HL-60 (cell line): ENCODE results near the gene USP32.

Experiments
- DNase-seq, 2 experiments: peaks; one replicate each; pipeline ENCODE4 v3.0.0-alpha.2; 2010 to 2020; ENCODE audit warnings: low read depth in 1 of 2, low spot score in 1 of 2
- H3K27ac ChIP-seq: fragments of 250-450 bp; sonication (Bioruptor Pico); replicated peaks from 2 replicates; pipeline ENCODE4 v1.5.1; 2020; ENCODE audit warnings: mild to moderate bottlenecking, moderate library complexity
- H3K27me3 ChIP-seq: fragments of 250-450 bp; sonication (Bioruptor Pico); 2 replicates; pipeline ENCODE4 v1.5.1; 2021; ENCODE audit warnings: mild to moderate bottlenecking, moderate library complexity; ENCODE audit not compliant: insufficient read depth, poor library complexity, severe bottlenecking
- H3K4me3 ChIP-seq: replicated peaks from 2 replicates; pipeline ENCODE4 v1.5.1; 2011; ENCODE audit warnings: mild to moderate bottlenecking, control low read depth, low read length; ENCODE audit not compliant: insufficient read depth
- GABPA ChIP-seq: IDR thresholded peaks from 2 replicates; pipeline ENCODE4 v1.6.1; 2012; ENCODE audit warnings: low read depth
- POLR2AphosphoS5 ChIP-seq: IDR thresholded peaks from 2 replicates; pipeline ENCODE4 v1.6.1; 2012; ENCODE audit warnings: low read depth
- REST ChIP-seq: IDR thresholded peaks from 2 replicates; pipeline ENCODE4 v1.6.1; 2012; ENCODE audit warnings: low read depth; ENCODE audit not compliant: insufficient replicate concordance
- SPI1 ChIP-seq: IDR thresholded peaks from 2 replicates; pipeline ENCODE4 v1.6.1; 2012; ENCODE audit warnings: low read depth, mild to moderate bottlenecking, borderline replicate concordance
- TF ChIP-seq, protein P1 (sequence below): IDR thresholded peaks from one replicate; pipeline ENCODE4 v1.5.1; 2011; ENCODE audit warnings: low read length, control low read depth, inconsistent platforms; ENCODE audit not compliant: insufficient read depth

Gene USP32

GRCh38 chr17:60141111-60142018, 250.6 kb downstream of the USP32 start:
- peaks cover 23% of the 10 kb centered on the region for H3K27me3 ChIP-seq
- TF ChIP-seq, protein P1, sequence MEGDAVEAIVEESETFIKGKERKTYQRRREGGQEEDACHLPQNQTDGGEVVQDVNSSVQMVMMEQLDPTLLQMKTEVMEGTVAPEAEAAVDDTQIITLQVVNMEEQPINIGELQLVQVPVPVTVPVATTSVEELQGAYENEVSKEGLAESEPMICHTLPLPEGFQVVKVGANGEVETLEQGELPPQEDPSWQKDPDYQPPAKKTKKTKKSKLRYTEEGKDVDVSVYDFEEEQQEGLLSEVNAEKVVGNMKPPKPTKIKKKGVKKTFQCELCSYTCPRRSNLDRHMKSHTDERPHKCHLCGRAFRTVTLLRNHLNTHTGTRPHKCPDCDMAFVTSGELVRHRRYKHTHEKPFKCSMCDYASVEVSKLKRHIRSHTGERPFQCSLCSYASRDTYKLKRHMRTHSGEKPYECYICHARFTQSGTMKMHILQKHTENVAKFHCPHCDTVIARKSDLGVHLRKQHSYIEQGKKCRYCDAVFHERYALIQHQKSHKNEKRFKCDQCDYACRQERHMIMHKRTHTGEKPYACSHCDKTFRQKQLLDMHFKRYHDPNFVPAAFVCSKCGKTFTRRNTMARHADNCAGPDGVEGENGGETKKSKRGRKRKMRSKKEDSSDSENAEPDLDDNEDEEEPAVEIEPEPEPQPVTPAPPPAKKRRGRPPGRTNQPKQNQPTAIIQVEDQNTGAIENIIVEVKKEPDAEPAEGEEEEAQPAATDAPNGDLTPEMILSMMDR: no peak
- no peak for TF ChIP-seq GABPA
- TF ChIP-seq SPI1: no peak
- peak; percentile 12 for TF ChIP-seq REST
- H3K4me3 ChIP-seq: no peak overlapping the region
- peak in 1 of 2 experiments; percentile 48 for DNase-seq
- H3K27ac ChIP-seq: no peak overlapping the region

- DNase-seq: peak in 1 of 2 experiments; percentile 51
- no peak overlapping the region for H3K4me3 ChIP-seq
- peaks cover 19% of the 10 kb centered on the region for H3K27me3 ChIP-seq
- H3K27ac ChIP-seq: no peak overlapping the region
- TF ChIP-seq POLR2AphosphoS5 (no peak), REST (peak; percentile 100), GABPA (no peak), SPI1 (no peak)
- TF ChIP-seq, protein P1: peak; percentile 30
Measured at GRCh38 chr17:60139438-60140285, 252.3 kb downstream of the USP32 start.

DNA sequence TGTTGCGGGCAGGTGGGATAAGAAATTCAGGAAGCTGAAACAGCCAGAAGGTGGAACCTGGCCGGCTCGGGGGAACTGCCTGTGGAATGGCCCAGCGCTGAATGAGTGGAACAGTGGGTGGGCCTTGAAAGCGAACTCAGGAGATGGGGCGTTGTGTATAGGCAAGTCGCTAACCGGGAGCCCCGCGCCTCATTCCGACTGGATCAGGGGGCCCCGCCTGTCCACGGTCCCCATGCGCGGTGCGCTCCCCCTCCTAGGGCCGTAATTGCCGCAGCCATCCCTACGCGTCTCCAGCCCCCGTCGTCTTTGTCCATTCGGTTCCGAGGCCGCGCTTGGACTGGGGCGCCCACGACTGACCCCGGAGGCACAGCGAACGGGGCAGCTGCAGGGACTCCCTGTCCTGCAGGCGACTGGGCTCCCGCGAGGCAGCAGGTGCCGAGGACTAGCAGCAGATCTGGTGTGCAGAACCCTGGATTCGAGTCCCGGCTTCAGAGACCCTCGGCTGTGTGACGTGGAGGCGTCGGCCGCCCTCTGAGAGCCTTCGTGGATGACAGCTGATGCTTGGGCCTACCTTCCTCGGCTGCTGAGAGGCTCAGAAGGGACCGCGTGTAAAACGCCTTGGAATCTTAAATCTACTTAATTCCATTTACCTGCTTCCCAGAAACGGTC, 253.0 kb downstream of the USP32 start:
- Histone ChIP-seq H3K27ac (no peak overlapping the region), H3K4me3 (no peak overlapping the region), H3K27me3 (peaks cover 19% of the 10 kb centered on the region)
- TF ChIP-seq REST (no peak), POLR2AphosphoS5 (no peak), GABPA (no peak), SPI1 (no peak)
- TF ChIP-seq, protein P1: no peak
- DNase-seq: no peak
